CD4-positive, alpha-beta T cell treated with Interleukin-1 beta for 1 hour (primary cell): ENCODE data around the gene MCM9.
A peak's percentile ranks its signal among the peaks of the same experiment; 100 is the strongest.

Experiments used
- DNase-seq, 2 donors: peaks; one replicate each; pipeline ENCODE4 v3.0.0-alpha.2; 2020 to 2022

MCM9 gene

DNA sequence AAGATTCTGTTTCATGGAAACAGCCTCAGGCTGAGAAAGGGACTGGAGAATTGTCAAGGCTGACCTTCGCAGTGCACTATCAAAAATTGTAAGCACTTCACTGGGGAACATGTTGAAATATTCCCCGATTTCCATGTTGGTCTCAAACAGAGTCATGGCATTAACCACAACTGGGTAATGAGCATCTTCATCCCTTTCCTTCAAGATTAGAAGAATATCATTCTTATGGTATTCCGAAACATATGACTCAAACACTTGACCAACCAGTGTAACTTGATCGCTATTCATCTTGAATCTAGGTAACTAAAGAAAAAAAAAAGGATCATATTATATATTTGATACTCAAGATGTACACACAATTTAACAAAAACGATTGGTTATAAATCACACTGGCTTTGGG, 3.5 kb downstream of the MCM9 start:
- no peak for DNase-seq

DNA sequence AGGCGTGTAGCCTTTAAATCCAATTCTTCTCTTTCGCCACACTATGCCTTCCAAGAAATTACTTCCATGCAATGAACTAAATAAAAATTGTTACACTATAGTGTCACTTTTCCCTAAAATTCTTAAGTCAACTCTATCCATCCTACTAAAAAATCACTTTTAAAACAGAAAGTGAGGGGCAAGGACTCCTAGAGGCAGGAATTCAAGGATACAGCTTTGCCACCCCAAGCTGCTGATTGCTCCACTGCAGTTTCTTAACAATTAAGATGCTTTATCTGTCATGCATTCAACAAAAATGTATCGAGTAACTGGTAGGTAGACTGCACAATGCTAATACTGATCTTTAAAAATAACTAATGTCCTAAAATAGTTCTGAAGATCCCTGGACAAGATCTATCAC, 4.3 kb downstream of the MCM9 start:
- no peak for DNase-seq

DNA sequence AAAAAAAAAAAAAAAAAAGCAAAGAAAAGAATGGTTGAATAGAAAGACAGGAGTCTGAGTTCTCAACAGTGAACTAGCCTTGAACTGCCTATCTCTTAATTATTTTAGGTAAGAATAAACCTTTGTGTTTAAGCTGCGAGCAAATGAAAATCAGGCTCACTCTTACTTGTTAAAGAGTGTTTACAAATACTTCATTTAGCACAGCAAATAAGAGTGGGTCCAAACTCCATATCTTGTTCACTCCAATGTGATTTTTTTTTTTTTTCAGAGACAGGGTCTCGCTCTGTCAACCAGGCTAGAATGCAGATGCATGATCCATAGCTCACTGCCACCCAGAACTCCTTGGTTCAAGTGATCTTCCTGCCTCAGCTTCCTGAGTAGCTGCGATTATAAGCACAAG, 11.9 kb downstream of the MCM9 start:
- no peak for DNase-seq

DNA sequence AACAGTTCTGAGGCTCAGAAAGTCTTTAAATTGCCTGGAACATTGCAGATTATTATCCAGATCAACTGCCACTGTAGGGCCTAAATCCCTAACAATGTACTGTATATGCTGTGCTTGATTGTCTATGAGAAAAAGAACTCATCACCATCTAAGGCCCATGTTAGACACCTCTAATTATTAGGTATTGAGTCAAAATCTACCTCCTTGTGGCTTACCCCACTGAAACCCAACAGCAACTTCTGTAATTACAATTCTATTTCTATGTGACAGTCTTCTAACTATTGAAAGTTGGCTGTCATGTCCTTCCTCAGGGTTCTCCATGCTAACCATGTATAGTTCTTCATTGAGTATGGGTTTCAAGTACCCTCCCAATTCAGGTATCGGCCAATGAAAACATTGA, 13.9 kb downstream of the MCM9 start:
- DNase-seq: no peak

DNA sequence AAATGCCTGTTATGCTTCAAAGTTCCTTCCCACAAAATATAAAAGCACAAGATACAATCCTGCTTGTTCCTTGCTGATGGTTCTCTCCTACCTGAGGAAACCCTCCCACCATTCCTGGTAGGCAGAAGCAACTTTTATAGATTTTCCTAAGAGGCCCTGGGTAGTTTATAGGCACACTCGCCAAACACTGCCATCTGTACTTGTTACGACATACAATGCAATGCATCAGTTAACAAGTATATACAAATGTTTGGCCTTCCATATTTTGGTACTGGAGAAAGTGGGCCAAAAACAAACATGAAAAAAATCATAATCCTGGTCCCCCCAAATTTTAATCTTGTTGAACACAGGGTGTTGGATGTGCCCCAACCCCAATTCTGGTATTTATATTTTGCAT, 16.6 kb downstream of the MCM9 start:
- DNase-seq: no peak

DNA sequence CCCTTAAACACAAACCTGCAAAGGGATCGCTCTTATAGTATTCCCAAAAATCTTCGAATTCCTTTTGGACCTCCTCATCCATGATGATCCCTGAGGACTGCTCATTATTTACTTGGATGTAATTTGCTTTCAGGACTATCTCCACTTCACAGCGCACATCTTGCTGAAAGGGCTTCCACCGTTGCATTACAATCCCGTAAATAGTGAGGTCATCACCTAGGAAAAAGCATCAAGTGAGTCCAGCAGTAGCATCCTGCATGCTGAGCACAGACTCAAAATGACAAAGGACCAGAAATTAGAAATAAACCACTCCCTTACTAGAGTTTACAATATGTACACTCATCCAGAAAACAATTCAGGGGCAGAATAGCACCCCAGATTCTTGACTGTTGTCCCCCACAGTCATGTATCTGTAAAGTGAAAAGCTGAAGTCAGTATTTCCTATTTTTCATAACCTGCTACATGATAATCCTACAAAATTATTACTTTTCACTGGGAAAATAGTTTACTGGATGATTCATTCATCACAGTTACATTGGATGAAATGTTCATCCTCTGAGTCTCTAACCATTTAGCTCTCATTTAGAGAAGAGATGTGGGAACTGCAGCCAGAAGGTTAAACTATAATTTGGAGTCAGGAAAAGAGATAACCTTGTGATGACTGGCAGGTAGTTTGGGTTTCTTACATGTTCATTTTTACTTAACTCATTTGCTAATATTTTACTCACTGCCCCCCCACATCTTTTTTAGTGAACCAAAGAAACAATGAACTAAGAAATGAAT, 17.2 kb downstream of the MCM9 start:
- DNase-seq: no peak

DNA sequence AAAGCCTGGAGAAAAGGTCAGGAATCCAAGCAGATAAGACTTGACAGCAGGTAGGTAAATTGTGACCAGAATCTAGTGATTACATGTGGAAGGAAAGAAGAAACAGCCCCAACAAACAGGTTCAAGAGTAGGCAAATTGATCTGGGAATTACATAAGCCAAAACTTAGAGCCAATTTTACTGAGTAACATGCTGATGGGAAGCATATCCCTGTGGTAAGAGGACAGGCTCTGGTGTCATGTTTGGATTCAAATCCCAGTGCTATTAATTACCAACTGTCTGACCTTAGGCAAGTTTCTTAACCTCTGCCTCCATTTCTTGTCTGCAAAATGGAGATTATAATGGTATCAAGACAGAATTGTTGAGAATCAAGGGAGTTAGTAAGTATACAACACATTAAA, 20.4 kb downstream of the MCM9 start:
- no peak for DNase-seq

DNA sequence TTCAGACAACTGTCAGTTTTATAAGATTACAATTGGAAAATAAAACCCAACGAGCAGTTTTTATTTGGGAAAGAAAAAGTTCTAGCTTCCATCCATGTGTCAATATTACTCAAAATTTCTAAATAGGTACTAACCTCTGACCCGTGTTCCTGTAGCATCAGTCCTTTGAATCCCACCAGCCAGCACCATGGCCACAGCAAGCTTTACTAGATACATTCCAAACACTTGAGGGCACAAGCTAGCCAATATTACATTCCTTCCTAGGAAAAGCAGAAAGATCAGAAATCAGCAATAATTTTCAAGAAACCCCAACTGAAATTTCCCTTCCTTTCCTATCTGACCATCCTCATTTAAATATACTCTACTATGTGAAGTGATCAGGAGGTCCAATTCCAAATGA, 21.8 kb downstream of the MCM9 start:
- DNase-seq: no peak

DNA sequence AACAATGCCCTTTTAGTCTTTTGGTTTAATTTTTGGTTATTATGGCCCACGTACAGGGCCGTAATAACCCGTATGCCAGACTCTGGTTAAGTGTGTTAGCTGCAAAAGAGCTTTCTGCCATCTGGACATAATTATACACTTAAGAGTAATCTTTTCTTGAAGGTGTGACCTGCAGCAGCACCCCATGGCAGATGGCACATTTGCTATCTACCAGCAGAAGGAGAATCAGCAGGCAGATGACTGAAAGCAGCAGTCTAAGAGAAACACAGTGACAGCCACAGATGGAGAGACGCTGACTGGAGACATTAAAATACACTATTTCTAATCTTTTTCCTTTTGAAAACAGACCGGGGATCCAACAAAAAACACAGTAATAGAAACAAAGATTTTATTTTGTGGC, 22.3 kb downstream of the MCM9 start:
- no peak for DNase-seq

DNA sequence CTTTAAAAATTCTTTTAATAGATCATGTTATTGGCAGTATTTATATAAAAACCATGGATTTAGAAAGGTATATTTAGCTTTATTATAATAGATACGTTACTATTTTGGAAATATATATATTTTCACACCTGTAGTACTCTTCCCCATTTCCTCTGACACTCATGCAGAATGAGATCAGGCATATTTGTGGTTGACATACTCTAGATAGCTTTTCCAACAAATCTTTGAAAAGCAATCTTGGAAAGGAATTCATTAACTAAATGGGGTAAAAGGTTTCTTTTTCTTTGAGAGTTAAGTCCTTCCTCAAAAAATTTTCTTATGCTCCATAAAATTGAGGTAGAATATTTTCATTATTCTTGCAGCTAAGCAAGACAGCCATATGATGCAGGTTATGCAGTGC, 26.5 kb downstream of the MCM9 start:
- DNase-seq: no peak

DNA sequence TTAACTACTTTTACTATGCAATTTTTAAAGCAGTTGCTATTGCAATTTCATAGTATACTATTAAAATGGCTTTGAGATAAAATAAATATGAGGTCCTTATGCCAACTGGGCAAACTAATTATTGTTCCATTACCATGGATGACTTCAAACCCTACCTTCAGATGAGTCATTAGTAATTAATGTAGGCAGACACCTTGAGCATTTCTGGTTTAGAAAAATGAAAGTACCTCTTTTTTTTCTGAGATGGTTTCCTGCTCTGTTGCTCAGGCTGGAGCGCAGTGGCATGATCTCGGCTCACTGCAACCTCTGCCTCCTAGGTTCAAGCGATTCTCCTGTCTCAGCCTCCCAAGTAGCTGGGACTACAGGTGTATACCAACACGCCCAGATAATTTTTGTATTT, 29.1 kb downstream of the MCM9 start:
- DNase-seq: peak in 1 of 2 donors; percentile 21

DNA sequence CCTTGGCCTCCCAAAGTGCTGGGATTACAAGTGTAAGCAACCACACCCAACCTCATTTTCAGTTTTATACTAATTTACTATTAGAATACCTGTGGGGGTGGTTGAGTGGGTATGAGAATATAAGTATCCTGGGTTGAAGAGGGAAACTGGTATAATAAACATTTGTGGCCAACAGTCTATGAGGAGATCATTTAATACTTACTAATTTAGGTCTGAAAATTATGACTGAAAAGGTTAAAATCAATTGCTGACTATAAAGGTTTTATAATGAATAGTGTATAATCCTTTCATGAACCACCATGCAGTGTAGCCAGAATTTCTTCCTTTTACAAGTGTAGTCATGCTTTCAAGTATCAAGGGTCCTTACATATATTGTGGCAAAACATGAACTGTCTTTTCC, 29.9 kb downstream of the MCM9 start:
- no peak for DNase-seq

DNA sequence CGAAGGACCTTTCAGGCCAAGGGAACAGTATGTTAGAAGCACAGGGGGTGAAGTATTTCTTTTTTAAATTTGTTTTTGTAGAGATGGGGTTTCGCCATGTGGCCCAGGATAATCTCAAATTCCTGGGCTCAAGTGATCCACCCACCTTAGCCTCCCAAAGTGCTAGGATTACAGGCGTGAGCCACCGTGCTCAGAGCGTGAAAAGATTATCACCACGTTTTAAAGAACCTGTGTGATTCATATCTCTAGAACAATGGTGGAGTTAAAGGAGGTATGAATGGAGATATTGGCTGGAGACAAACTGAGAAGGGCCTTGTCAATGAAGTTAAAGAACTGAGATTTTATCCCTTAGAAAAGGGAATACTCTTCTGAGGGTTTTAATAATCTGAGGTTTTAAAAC, 31.3 kb downstream of the MCM9 start:
- no peak for DNase-seq

DNA sequence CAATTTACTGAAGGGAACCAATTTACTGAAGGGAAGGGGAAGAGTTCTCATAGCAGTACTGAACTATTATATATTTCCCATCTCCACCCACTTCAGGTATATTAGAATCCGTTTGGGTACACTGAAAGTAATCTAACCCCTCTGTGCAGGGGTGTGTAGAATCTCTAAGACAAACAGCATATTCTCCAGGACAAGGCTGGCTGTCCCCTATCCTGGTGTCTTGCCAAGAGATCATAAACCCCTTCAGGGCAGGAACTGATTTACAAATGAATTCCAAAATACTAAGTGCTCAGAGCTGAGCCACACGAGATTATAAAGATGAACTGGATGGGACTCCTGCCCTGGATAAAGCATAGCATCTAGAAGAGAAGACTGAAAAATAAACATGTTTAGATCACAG, 31.8 kb downstream of the MCM9 start:
- no peak for DNase-seq

DNA sequence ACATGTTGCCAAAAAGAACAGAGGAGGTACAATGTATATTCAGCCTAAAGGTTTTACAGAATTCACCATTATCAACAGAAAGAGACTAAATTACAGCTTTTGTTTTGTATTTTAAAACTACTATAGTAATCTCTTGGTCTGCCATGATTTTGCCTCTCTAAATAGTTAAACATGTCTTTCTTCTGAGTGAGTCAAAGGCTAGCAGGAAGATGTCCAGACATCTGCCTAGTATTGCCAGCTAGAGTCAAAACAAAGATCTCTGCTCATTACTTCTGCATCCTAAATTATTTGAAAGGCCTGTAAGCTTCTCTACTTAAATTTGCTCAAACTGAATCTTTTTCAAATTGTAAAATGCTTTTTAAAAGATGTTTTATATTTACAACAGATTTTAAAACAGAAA, 32.2 kb downstream of the MCM9 start:
- DNase-seq: no peak

DNA sequence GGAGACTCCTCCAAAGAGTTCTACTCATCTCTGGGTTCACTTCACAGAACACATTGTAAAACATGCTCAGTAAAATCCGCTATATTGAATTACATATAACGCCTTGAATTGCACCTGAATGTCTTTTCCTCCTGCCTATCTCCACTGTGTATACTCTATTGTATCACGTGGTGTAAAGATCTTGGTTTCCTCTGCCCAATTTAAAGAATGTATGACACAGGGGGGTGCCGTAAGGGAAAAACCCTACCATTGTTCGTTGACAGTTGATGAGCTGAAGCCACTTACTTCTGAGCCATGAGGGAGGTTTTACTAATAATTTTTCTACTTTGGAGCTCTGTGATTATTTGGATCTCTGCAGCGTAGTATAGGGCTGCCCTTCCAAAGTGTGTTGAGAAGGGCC, 35.0 kb downstream of the MCM9 start:
- DNase-seq: peak in 1 of 2 donors; percentile 47

DNA sequence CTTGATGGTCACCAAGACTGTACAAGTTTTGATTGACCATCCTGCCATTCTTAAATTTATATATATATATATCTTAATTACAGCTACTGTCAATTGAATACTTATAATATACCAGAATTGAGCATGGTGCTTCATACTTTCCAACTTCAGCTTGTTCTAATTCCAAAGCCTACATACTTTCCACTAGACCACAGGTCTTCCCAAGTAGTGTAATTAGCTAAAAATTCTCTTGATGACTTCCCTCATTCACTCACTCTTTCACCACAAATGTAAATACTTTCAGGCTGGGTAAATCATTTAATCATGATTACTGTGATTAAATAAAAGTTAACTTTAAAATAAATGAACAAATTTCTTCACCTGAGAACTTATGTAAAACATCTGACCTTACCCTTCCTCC, 37.6 kb downstream of the MCM9 start:
- DNase-seq: no peak

DNA sequence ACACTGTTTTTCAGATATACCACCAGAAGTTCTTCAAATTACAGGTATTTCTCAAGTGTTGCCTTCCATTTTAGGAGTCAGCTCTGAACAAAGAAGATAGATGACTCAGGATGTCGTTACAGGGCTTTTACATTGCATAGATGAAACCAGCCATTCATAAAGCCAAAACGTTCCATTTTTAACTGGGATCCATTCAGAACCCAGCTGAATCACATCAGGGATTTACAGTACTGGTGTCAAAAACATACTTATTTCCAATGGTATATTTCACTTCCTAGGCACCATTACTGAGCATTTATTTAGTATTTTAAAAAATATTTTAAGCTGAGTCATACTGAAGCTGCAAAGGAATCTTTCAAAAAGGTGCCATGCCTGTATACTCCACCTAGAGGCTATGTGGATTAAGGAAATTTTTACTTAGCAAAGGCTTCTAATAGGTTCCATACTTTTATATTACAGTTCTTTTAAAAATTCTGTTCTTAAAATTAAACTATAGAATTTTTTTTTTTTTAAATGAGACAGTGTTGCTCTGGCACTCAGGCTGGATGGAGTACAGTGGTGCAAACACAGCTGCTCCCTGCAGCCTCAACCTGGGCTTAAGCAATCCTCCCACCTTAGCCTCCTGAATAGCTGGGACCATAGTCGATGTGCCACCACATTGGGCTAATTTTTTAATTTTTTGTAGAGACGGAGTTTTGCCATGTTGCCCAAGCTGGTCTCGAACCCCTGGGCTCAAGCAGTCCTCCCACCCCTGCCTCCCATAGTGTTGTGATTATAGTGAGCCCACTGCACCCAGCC, 38.4 kb downstream of the MCM9 start:
- peak in 1 of 2 donors; percentile 51 for DNase-seq

DNA sequence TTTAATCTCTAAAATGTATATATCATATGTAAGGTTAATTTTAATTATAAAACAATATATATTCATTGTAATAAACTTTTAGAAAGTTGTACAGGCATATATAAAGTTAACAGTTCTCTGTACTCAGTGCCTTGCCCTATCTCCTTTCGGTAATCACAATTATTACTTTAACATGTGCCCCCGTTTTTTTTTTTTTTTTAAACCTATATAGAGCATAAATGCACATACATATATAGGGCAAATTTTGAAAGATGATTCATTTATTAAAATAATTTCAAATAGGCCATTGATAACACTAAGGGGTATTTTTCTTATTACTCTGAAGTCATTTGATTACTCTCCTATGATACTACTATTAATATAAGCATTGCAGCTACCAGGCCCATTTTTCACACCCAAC, 39.1 kb downstream of the MCM9 start:
- no peak for DNase-seq

DNA sequence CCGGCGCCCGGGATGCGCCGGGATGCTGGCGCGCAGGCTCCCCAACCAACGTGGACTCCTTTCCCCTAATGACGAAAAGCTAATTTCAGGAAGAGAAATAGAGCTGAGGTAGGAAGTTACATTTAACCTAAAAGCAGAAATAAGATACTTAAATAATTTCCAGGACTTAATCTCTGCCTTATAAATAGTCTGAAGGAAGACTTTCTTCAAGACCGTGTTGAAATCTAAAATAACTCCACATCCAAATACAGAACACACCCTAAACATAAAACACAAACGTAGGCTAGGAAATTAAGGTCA, 39.7 kb downstream of the MCM9 start:
- no peak for DNase-seq

DNA sequence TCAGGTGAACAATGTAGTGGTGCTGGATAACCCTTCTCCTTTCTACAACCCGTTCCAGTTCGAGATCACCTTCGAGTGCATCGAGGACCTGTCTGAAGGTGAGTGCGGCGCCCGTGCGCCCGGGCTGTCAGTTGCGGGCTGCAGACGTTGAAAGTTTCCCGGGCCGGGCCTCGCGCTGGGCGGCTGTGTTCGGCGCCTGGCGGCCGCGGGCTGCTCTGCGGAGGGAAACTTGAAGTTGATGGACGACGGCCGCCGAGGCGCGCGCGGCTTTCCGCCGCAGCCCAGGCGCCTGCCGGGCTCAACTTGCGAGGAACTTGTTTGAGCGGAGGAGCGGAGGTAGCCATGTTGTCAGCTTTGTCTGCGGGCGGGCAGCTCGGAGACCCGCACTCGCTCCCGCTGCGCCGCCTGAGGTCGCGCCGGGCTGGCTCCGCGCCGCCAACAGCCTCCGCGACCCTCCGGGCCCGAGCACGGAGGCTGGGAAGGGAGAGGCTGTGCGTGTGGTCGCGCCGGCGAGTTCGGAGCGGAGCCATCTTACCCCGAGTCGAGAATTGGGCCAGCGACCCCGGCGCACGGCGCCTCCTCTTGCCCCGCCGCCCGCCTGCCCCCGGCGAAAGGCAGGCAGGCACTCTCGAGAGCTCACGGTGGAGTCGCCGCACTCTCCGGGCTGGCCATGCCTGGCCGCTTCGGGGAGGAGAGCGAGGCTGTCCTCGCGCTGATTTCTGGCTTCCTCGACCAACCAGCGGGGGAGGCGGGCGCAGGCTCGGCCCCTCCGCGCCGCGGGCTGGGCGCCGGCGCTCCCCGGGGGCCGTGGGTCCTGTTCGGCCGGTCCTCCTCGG, 40.3 kb downstream of the MCM9 start:
- DNase-seq: peak; percentile 64 to 66

DNA sequence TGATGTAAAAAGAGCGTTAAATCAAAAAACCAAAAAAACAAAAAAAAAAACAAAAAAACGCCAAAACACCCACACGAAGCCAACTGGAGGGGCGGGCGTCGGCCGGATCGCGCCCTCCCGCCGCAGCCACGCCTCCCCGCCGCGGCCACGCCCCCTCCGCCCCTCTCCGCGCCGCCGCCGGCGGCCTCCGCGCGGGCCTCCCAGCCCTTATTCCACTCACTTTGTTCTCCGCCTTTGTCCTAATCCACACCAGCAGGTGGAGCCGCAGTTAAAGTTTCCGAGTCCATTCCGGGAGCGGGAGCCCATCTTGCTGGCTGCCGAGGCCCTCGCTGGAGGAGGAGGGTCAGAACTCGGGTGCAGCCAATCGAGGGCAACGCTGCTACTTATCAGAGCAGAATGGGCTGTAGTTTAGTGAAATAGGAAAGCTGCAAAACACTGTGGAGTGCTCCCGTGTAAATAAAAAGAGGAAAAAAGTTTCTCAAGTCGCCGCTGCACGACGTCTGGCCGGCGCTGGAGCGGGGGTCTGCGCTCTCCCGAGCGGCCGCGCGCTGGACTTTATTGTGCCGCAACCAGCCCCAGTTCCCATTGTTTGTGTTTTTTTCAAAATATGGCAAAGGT, 41.0 kb downstream of the MCM9 start, which contains the start of gene ASF1A:
Gene ASF1A (plus strand): TSS at position 346 of the 618 bp plus-strand sequence. CDS start 262 bp downstream, at position 608.
- peak; percentile 96 to 98 for DNase-seq
